Activated CD4-positive, alpha-beta T cell treated with anti-CD3 and anti-CD28 coated beads, Interleukin-10, Interleukin-2, amounts not matched to agents 100 ng/mL and 50 ng/mL, durations not matched to agents 16 hours and 8 hours (primary cell): Measurements from ENCODE around the gene PNPLA2.

Experiments
- DNase-seq: peaks from one replicate; pipeline ENCODE4 v3.0.0-alpha.2; 2020

The PNPLA2 gene

DNA sequence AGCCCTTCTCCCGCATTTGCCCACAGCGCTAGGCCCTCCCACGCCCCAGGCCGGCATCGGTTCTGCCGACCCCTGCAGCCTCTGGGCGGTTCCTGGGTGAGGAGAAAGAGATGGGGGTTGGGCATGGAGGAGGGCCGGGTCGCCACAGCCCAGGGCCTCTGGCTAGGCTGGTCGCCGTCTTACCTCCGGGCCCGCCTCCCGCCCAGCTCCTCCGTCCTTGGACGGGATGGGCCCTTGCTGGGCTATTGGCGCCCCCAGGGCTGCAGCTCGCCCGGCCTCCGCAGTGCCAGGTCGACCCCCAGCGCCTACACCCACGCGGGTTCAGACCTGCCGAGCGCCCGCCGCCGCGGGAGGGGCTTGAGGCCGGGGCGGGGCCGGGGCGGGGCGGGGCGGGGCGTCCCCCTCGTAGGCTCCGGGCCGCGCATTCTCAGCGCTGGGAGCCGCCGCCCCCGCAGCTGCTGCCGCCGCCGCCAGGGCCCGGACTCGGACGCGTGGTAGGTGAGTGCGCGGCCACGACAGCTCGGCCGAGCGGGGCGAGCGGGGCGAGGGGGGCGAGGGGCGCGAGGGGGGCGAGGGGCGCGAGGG, 13.9 kb downstream of the PNPLA2 start, which contains the start of gene CD151:
Gene CD151 (plus strand): TSS at position 424 of the 585 bp plus-strand sequence. CDS start 3,118 bp downstream, outside the sequence.
- no peak for DNase-seq

DNA sequence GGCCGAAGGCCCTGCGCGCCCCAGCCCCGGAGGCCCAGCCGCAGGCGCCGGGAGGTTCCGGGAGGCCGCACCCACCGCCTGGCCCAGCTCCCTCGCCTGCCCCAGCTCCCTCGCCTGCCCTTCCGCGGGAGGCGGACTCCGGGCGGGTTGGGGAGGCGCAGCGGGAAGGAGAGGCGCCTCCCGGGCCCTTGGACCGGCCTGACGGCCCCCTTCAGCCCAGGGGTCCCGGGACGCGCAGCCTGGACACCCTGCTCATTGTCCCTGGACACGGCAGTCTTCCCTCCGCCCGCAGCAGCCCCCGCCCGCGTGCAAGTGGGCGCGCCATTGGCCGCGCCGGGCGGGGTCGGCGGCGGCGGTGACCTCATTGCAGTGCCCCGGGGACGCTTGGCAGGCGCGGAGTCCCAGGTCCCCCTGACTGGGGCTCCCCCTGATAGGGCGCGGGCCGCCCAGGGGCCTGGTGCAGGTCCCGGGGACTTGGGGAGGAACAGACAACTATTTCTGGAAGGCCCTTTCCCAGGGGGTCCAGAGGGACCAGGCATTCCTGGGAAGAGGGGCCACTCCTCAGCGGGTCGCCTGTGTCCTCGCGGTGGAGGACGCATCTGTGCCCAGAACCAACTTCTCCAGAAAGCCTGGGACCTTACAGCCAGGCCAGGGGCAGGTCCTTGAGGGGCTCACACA, 14.5 kb downstream of the PNPLA2 start:
- no peak for DNase-seq

DNA sequence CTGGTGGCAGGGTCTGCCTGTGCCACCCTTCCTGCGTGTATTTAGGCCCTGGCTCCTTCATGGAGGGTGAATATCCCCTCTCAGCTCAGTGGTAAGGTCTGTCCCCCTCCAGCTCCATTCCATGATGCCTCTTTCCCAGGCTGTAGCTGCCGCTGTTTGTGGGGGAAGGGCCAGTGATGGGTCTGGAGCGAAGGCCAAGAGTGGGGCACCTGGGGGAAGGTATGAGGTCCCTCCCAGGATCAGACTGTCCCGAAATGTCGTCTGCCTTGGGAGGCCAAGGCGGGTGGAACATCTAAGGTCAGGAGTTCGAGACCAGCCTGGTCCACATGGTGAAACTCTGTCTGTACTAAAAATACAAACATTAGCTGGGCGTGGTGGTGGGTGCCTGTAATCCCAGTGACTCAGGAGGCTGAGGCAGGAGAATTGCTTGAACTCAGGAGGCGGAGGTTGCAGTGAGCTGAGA, 15.2 kb downstream of the PNPLA2 start:
- no peak for DNase-seq

- DNase-seq = no peak
These were observed 15.9 kb downstream of the PNPLA2 start for GRCh38 chr11:834371-835316.

DNA sequence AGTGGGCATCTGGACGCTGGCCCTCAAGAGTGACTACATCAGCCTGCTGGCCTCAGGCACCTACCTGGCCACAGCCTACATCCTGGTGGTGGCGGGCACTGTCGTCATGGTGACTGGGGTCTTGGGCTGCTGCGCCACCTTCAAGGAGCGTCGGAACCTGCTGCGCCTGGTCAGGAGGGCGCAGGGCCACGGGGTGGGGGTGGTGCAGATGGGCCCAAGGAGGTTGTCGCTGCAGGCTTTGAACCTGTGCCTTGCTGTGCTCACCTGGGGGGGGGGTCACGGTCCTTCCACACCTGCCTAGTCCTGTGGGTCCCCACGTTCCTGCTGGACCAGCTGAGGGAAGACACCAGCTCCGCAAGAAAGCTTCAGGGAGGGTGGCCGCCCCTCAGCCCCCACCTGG, 17.6 kb downstream of the PNPLA2 start:
- DNase-seq = no peak

GRCh38 chr11:836700-837099, 18.0 kb downstream of the PNPLA2 start:
- no peak for DNase-seq

DNA sequence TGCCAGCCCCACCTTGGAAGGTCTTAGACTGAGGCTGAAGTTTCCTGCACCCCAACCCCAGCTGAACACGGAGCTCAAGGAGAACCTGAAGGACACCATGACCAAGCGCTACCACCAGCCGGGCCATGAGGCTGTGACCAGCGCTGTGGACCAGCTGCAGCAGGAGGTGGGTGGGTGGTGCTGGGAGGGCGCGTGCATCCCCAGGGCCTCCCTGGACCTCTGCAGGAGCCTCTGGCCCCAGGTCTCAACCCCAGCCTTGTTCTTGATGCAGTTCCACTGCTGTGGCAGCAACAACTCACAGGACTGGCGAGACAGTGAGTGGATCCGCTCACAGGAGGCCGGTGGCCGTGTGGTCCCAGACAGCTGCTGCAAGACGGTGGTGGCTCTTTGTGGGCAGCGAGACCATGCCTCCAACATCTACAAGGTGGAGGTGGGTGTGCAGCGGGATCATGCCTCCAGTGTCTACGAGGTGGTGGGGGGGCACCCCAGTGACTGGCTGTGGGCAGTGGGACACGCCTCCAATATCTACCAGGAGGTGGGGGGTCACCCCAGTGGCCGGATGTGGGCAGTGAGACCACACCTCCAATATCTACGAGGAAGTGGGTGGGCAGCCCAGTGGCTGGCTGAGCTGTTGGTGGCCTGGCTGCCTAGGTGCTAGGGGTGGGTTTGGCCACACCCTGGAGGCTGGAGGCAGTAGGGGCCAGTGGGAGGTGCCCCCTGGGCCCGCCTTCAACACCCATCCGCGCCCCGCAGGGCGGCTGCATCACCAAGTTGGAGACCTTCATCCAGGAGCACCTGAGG, 18.7 kb downstream of the PNPLA2 start:
- no peak for DNase-seq

DNA sequence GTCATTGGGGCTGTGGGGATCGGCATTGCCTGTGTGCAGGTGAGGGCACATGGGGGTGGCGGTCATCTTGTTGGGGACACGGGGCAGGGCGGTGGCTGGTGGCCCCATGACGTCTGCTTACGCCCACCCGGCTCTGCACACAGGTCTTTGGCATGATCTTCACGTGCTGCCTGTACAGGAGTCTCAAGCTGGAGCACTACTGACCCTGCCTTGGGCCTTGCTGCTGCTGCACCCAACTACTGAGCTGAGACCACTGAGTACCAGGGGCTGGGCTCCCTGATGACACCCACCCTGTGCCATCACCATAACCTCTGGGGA, 19.2 kb downstream of the PNPLA2 start:
- no peak for DNase-seq

- DNase-seq = no peak
These were observed 19.9 kb downstream of the PNPLA2 start for GRCh38 chr11:838441-839279.

- DNase-seq = no peak
These were observed 20.5 kb downstream of the PNPLA2 start for GRCh38 chr11:839280-839623.

- DNase-seq = no peak
These were observed 21.3 kb downstream of the PNPLA2 start for GRCh38 chr11:839875-840617.

- DNase-seq = no peak
These were observed 23.3 kb downstream of the PNPLA2 start for GRCh38 chr11:841981-842369.

GRCh38 chr11:842370-843002, 23.8 kb downstream of the PNPLA2 start, which contains the start of the genes POLR2L and TSPAN4:
Gene POLR2L (minus strand): TSS chr11:842529. CDS start chr11:842508, 21 bp downstream.
Gene TSPAN4 (plus strand): TSS chr11:842852. CDS start chr11:850305, 7,453 bp downstream.
- peak; percentile 90 for DNase-seq

DNA sequence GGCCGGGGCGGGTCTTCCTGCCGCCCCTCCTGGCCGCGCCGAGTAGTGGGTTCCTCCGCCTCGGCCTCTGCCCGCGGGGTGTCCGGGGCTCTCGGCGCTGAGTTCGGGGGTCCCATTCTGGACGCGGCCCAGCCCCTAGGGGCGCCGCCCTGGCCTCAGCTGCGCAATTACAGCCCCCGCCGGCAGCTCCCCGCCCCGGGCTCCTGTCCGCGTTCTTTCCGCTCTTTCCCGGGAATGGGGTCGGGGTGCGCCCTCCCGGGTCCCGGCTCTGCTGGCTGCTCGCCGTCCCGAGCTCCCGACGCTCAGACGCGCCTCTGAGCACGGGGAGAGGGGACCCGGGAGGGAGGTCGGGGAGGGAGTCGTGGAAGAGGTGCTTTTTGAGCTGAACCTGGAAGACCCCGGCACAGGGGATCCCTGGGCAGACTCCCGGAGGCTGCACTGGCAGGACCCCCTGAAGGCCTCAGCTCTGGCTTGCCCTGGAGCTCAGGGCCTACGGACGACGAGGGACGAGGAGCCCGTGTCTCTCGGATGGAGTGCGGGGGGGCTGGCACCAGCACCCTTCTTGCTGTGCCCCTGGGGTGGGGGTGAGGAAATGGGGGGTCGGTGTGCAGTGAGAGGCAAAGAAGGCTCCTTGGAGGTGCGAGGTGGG, 24.5 kb downstream of the PNPLA2 start:
- no peak for DNase-seq

GRCh38 chr11:843818-844692, 25.3 kb downstream of the PNPLA2 start:
- no peak for DNase-seq

- no peak for DNase-seq
These were observed 26.3 kb downstream of the PNPLA2 start for GRCh38 chr11:844693-845644.

DNA sequence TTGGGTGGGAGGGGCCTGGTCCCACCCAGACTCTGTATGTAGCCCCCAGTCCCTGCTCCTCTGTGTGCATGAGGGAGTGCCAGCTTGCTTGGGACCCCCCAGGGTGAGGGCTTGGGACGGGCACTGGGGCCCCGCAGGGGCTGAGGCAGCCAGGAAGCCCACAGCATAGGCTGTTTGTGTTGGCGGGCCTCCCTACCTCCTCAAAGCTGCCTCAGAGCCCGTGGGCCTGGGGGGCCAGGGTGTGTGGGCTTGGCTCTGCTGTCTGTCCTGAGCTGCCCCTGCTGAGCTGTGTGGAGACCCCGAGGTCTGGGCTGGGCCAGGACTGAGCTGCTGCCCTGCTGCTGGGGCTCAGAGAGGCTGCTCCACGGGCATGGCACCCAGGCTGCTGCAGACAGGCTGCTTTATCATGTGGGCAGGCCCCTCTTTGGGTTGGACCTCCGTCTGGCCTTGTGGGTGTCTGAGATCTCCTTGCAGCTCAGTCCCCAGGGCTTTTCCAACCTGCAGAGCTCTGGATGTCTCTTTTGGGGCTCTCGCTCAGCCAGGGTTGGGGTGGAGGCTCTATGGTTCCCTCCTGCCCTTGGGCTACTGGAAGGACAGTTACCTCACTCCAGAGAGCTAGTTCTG, 27.3 kb downstream of the PNPLA2 start:
- no peak for DNase-seq
